Kidney capillary endothelial cell (primary cell): ENCODE results near the gene HOXC10.

Experiments used
- DNase-seq: peaks from one replicate; pipeline ENCODE4 v3.0.0-alpha.2; 2018; ENCODE audit warnings: low spot score

Gene HOXC10

DNA sequence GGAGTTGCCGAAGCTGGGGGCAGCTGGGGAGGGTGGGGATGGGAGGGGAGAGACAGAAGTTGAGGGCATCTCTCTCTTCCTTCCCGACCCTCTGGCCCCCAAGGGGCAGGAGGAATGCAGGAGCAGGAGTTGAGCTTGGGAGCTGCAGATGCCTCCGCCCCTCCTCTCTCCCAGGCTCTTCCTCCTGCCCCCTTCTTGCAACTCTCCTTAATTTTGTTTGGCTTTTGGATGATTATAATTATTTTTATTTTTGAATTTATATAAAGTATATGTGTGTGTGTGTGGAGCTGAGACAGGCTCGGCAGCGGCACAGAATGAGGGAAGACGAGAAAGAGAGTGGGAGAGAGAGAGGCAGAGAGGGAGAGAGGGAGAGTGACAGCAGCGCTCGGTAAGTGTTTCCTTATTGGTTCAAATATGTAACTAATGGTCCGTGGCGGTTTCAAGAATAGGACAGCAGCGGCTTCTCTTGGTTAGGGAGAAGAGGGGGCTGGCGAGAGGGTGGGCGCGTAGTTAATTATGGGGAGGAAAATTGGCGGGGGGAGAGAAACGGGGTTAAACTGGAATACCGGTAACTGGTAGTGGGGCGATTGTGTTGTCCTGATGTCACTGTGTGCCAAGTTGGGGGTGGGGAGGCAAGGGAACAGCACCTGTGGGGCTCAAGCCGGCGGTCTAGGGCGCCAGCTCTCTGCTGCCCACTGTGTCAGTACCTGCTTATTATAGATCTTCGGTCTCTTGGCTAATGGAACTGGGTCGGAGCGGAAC is 32.3 kb downstream of the HOXC10 start:
- no peak for DNase-seq

DNA sequence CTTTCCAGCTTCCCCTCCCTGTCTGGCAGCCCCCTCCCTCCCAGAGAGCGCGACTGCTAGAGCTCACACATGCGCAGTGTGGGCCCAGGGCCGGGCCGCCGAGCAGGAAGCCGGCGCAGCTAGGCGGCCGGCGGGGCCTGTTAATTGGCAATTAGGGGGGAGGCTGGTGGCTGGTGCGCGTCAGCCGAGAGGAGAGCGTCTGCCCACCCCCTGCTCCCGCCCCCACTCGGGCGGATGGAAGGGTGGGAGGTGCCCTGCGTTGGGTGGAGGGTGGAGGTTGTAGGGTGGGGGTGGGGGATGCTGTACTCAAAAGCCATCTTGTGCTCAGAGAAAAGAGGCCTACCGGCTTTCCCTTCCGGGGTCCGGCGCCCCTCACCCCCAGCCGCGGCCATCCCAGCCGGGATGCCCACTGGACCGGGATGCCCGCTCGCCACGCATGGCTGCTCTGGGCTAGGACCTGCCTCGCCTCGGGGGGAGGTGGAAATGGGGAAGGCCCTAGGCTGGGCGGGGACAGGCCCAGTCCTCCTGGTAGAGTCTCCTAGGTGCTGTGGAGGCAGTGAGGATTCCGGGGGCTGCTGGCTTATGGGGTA is 33.0 kb downstream of the HOXC10 start:
- no peak for DNase-seq

DNA sequence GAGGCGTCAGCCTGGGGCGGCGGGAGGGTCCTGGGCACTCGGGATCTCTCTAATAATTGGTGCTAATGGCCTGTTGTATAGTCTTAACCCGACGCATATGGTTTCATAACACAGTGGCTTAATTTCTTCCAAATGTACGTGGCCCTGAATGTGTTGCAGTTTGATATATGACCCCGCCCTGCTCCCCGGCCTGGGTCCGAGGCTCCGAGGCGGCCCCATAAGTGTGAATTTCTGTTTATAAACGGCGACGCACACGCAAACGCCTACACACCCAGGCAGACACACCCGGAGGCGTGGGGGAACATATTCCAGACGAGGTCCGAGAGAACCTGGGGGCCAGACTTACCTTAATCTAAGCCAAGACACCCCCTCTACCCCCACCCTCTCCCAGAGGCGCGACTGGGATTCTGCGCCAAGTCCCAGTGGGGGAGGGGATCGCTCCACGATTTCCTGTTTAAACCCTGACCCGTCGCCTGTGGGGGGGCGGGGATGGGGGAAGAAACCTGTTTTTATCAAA is 33.6 kb downstream of the HOXC10 start:
- no peak for DNase-seq

DNA sequence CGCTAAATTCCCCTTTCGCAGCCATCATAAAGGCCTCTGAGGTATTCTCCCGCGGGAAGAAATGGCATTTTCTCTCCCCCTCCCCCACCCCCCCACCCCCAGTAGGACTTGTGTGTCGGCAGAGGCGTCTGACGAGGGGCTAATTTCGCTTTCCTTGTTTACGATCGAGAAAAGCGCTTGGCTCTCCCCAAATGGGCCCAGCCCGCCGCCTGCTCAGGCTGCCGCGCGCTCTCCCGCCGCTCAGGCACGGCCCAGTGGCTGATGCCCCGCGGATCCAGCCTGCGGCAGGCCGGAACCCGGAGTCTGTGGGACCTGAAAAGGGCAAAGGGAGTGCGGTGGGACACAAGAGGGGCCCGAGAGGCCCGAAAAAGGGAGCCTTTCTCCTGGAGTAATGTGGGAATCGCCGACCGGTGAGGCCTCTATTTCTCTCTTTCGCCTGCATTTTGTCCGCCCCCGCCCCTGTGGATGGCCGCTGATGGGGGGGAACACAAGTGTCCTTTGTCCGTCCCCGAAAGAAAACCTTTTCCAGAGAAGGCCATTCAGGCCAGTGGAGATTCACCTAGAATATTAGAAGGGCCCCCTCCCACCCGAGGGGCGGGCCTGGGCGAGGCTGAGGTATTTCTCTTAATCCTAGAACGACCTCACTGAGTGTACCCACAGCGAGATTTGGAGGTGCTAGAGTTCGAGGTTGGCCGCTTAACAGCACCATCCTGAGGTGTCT is 34.3 kb downstream of the HOXC10 start:
- DNase-seq, result no peak

DNA sequence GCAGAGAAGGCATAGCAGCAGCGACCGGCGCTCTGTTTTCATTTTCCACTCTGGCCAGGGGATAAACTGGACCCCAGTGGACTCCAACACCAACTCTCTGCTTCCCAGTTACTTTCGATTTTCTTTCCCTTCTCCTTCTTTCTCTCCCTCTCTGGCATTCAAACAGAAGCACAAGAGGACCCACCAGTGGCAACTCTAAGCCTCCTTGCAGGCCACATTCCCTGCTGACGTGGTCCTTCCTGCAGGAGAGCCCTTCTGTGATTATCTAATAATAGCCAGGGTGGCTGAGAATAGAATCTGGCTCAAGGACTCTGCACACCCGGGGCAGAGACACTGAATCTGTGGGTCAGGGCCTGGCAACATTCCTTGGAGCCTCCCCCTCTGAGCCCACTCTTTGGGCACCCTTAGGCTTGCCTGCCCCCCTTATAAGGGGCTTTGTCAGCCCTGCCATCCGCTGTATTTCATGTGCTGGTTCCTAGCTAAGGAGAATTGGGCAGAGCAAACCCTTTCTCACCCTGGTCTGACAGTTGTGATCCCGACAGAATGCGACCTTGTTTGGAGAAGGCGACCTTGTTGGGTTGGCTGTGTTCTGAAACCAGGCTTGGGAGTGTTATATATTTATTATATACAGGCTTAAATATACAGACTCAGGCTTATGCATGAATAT is 35.1 kb downstream of the HOXC10 start:
- DNase-seq, result no peak

DNA sequence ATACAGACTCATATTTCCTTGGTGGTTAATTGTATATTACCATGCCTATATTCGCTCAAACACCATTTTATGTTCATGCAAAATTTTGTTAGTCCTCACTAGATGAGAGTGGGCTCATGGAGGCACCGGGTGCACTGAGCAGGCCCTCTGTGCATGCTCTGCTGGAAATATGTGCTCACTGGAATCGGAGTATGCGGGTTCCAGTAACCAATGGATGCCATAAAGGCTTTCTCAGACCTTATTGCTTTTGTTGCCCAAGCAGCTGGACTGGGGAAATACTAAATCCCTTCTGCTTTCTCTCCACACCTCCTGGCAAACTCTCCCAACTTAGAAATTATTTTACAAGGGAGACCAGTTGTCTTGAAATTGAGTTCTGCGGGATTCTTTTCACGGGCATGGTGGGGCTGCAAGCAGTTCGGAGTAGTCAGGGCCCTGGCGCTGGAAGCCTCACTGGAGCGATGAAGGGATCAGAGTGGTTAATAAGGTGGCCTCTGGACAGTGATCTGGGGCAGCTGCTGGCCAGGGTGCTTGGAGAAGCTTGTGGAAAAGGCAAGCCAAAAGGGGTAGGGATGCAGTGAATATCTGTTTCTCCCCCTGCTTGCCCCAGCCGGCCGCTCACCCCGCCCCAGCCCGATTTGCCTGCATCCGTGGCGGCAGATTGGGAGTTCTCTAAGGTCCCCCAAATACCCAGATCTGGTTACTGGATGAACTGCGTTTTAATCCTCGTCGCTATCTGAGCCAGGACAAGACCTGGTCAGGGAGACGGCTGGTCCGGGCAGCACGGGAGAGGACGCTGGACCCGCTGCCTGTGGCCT is 35.9 kb downstream of the HOXC10 start:
- DNase-seq, result no peak

DNA sequence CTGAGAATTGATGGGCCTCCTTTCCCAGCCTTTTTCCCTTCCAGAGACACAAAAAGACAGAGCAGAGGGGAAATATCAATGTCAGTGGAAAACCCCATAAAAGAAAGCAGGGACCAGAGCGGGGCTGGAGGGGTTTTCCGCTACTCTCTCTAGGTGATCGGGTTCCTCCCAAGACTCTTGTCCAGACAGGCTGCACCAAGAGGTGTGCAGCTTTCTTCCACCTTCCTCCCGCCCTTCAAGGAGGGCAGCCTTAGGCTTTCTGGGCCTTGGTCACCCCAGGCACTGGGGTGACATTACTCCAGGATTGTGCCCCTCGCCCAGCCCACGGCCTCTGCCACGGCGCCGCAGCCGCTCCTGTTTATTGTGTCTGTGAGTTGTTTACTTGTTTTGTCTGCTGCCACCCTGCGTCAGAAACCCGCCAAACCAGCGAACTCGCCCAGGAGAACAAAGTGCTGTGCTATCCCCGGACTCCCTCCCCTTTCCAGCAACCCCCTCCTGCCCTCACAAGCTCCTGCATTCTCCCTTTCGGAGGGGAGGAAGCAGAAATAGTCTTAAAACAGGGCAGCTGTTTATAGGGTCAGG is 36.6 kb downstream of the HOXC10 start:
- DNase-seq, result no peak

DNA sequence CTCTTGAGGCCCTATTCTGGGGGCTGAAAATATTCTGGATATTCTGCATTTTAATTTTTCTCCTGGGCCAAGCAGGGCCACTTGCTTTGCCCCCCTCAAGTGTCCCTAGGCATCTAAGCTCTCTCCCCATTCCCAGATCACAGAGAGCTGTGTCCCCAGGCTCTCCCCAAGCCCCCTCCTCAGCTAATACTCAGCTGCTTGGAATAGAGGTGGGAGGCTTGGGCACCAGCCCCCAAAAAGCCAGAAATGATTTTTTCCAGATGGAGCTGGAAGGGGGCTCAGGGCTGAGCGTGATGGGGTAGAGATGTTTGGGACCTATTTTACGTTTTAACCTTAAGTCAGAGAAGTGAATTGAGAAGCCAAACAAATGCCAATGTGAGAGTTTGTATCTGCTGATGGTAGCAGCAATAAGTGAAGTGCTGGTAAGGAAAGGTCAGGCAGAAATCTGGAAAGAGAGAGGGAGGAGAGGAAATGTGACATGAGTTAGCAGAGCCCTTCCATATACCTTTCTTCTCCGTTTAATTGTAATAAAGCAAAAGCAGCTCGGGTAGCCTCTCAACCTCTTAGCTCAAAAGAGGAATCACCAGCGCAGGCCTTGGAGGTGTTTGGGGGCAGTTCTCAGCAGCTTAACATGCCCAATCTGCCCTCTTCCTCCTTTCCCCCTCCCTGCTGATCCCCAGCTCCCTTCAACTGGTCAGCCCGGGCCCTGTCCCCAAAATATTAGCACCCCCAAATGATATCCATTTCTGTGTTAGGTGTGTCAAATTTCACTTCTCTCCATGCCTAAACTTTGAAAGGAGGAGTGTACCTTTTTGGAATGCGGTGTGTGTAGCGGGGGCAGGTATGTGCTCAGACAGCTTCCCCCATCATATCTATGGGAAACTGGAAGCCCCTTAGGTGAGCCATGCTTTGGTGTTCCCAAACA is 38.3 kb downstream of the HOXC10 start:
- no peak for DNase-seq

DNA sequence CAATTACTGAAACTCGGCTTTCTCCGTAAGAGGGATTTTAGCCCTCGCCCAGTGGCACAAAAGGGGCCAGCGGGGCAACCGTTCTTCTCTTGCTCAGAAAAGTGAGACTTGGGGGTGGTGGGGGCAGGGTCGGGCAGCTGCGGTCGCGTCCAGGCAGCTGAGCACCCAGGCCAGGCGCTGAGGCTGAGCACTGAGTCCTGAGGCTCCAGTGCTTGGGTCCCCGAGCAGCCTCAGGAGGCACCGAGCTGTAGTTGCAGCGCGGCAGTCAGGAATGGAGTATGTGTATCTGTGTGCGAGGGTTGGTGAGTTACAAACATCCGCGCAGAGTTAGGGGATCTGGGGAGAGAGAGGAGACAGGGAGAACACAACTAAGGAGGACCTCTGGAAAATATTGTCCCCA is 39.2 kb downstream of the HOXC10 start:
- DNase-seq, result no peak

DNA sequence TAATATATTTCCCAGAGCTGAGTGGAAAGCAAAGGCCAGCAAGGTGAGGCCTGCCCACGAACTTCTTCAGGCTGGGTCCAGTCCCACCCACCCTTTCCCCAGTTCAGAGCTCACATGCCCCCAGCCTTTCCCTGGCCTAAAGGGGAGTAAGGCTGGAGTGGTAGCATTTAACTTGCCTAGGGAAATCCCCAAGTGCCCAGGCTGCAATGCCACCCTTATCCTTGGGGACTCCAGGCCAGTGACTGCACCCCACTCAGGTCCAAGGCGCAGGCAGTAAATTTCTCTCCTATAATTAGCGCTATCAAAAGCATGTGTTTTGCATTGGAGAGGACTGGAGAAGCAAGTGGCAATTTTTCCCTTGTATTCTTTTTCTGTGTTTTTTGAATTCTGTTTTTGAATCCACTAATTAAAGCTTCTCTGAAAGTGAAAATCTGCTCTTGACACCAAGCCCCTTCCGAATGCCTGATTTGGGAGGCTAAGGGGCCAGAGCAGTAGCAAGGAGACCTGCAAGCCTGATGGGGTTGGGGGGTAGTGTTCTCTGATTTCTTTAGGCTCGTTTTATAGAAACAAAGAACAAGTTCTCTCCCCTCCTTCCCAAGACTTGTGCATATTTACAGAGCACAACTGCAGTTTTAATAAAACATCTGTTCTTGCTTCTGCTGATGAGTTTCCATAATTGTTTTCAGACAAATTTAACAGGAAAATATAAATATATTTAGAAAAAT is 39.8 kb downstream of the HOXC10 start:
- DNase-seq, result no peak

DNA sequence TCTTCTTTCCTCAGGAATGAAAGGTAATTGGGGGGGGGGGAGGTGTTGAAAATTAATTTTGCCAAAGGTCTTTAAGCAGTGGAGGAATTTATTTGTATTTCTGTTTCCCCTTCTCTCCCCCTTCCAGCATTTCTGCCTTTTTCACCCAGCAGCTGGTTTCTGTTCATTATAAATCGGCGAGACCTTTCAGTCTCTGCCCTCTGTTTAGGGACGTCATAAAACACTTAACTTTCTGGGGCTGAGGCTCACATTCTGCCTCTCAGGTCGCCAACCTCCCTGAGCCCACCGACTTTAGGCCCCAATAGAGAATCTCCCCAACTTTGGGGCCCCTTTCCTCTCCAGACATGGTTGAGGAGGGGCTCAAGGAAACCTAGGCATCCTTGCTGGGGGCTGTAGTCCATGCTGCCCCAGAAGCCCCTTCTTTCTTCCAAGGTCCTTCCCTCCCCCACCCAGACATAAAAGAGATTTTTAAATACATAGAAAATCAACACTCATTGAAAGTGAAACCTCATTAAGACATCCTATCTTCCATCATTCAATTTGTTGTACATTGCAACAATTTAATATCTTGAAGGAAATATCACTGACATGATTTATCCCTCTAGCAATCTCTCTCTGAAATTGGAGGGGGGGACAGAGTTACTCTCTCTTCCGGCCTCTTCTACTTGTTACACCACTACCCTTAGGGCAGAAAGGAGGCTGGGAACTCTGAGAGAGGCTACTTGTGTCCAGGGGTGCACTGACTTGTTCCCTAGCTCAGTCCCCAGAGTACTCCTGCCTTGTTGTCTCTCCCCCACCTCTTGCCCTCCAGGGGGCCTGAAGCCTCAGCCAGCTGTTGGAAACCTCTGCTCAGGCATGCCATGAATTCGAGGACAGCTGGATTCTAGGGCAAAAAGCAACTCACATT is 40.8 kb downstream of the HOXC10 start:
- no peak for DNase-seq

DNA sequence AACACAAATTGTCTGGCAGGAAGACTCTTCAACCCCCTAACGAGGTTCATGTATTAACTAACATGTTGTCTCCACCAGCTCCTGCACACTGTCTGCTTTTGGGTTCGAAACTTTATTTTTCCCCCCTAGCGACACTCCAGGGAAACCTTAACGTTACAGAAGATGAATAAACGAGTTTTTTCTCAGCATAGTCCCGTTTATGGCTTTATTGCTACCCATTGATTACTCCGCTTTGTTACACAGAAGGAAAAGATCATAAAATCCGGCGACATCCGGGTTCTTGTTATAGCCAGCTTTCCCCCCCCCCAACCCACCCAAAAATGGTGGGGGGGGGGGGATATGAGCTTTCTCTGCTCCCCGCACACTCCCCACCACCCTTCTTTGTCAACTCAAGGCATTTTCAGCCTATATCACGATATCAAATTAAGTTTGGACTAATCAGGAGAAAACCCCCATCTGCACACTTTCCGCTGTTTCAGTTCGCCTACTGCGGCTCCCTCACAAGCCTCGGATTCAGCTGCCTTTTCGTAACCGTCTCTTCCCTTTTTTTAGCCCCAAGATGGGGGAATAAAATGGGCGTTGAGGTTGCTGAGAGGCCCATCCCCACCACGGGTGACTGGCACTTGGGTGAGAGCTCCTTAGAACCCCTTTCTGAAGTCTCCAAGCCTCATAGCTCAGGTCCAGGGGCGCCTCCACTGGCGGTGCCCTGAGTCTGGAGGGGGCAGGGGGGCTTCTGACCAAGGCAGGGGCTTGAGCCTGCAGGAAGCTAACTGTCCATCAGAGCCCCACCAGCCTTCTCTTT is 41.9 kb downstream of the HOXC10 start:
- no peak for DNase-seq

DNA sequence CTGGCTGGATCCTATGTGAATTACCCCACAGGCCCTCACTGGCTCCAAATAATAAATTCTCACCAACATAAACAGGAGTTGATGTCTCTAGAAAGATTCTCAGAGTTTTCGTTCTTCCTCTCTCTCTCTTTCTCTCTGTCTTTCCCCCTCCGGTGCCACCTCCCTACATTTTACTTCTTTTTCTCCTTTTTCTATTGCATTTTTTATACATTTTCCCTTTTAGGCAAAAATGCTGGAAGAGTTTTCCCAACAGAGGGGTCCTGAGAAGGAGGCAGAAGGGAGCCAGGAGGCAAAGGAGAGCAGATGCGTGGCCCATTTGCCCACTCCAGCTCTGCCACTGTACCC is 42.5 kb downstream of the HOXC10 start:
- no peak for DNase-seq

DNA sequence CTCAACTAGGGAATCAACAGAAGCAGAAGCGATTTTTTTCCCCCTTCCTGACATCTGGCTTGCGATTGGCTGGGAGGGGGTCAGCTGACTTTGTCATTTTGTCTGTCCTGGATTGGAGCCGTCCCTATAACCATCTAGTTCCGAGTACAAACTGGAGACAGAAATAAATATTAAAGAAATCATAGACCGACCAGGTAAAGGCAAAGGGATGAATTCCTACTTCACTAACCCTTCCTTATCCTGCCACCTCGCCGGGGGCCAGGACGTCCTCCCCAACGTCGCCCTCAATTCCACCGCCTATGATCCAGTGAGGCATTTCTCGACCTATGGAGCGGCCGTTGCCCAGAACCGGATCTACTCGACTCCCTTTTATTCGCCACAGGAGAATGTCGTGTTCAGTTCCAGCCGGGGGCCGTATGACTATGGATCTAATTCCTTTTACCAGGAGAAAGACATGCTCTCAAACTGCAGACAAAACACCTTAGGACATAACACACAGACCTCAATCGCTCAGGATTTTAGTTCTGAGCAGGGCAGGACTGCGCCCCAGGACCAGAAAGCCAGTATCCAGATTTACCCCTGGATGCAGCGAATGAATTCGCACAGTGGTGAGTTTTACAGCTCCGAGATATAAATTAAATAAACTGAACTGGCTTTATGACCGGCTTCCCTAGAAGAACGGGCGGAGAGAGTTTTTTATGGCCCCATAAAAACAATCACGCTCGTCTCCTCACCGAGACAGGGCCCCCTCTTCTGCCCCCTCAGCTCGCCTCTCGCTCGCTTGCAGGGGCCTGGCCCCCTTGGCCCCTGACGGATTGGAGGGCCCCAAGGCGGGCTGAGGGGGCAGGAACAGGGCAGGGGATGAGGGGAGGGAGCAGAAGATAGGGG is 43.6 kb downstream of the HOXC10 start, which contains the start of gene HOXC6:
Gene HOXC6 (plus strand): TSS at position 127 of the 888 bp plus-strand sequence. CDS start 82 bp downstream, at position 209.
- DNase-seq, result no peak

DNA sequence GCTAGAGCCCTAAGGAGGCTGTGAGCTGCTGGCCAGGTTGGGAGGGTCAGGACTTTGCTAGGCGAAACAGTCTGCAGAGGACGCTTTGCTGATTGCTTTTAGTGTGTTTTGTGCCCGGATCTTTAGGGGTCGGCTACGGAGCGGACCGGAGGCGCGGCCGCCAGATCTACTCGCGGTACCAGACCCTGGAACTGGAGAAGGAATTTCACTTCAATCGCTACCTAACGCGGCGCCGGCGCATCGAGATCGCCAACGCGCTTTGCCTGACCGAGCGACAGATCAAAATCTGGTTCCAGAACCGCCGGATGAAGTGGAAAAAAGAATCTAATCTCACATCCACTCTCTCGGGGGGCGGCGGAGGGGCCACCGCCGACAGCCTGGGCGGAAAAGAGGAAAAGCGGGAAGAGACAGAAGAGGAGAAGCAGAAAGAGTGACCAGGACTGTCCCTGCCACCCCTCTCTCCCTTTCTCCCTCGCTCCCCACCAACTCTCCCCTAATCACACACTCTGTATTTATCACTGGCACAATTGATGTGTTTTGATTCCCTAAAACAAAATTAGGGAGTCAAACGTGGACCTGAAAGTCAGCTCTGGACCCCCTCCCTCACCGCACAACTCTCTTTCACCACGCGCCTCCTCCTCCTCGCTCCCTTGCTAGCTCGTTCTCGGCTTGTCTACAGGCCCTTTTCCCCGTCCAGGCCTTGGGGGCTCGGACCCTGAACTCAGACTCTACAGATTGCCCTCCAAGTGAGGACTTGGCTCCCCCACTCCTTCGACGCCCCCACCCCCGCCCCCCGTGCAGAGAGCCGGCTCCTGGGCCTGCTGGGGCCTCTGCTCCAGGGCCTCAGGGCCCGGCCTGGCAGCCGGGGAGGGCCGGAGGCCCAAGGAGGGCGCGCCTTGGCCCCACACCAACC is 44.8 kb downstream of the HOXC10 start:
- DNase-seq, result no peak

DNA sequence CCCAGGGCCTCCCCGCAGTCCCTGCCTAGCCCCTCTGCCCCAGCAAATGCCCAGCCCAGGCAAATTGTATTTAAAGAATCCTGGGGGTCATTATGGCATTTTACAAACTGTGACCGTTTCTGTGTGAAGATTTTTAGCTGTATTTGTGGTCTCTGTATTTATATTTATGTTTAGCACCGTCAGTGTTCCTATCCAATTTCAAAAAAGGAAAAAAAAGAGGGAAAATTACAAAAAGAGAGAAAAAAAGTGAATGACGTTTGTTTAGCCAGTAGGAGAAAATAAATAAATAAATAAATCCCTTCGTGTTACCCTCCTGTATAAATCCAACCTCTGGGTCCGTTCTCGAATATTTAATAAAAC is 45.5 kb downstream of the HOXC10 start:
- no peak for DNase-seq
